ENCODE measurements around the gene ANKS3.

- TF ChIP-seq CTCF (conservative IDR thresholded peaks at IDR 0.05; ENCODE audit: low read depth, low read length) = no peak
- TF ChIP-seq EZH2phosphoT487 (IDR thresholded peaks at IDR 0.05; ENCODE audit: borderline replicate concordance, low read length) = no peak
- no peak for TF ChIP-seq EZH2 (IDR thresholded peaks at IDR 0.05; ENCODE audit: low read length, unreplicated experiment)
These were observed 72.4 kb downstream of the ANKS3 start for GRCh38 chr16:4661661-4662060.

Data from PC-3 (cell line).